NCI-H2196 treated with DMSO at 0.1 percent for 48 hours (cell line): ENCODE data around the gene TMEM141.
"Not testable (repeated sequence)": the region's sequence is repeated elsewhere in the genome, so short reads cannot be mapped to it uniquely, and the experiment has no call there.

Source experiments
- DNase-seq: peaks from one replicate; lab custom pipeline; 2025; ENCODE audit not compliant: unreplicated experiment; lab: John Stamatoyannopoulos, UW

TMEM141 gene

GRCh38 chr9:136831002-136831719, 40.0 kb downstream of the TMEM141 start:
- DNase-seq = no peak

DNA sequence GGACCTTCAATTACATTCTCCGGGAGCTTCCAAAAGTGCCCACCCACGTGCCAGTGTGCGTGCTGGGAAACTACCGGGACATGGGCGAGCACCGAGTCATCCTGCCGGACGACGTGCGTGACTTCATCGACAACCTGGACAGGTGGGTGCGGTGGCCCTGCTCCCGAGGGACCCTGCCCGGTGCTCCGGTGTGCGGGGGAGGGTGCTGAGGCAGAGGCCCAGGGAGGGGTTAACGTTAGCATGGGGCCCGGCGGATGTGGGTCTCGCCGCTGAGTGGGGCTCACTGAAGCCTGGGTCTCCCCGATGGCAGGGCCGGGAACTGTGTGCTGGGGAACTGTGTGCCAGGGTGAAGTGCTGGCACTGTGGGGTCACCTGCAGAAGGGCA, 40.6 kb downstream of the TMEM141 start:
- no peak for DNase-seq

GRCh38 chr9:136832581-136832980, 41.4 kb downstream of the TMEM141 start:
- no peak for DNase-seq

DNA sequence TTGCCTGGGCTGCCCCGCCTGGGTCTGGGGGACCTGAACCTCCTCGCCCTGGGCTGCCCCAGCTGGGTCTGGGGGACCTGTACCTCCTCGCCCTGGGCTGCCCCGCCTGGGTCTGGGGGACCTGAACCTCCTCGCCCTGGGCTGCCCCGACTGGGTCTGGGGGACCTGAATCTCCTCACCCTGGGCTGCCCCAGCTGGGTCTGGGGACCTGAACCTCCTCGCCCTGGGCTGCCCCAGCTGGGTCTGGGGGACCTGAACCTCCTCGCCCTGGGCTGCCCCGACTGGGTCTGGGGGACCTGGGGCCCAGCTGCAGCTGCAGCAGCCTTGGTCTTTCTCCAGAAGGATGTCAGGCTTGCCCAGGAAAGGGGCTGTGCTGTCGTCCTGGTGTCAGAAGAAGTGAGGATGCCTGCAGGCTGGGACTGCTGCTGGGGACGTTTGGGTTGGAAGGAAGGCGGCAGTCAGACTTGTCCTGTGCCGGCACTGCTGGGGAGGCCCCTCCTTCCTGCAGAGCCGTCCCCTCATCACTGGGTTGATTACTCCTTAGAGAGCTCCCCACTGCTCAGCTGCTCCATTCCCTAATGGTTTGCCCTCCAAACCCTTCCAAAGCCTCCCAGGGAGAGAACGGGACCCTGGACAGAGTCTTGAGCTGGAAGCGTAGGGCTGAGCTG, 42.4 kb downstream of the TMEM141 start:
- not testable (repeated sequence) for DNase-seq

DNA sequence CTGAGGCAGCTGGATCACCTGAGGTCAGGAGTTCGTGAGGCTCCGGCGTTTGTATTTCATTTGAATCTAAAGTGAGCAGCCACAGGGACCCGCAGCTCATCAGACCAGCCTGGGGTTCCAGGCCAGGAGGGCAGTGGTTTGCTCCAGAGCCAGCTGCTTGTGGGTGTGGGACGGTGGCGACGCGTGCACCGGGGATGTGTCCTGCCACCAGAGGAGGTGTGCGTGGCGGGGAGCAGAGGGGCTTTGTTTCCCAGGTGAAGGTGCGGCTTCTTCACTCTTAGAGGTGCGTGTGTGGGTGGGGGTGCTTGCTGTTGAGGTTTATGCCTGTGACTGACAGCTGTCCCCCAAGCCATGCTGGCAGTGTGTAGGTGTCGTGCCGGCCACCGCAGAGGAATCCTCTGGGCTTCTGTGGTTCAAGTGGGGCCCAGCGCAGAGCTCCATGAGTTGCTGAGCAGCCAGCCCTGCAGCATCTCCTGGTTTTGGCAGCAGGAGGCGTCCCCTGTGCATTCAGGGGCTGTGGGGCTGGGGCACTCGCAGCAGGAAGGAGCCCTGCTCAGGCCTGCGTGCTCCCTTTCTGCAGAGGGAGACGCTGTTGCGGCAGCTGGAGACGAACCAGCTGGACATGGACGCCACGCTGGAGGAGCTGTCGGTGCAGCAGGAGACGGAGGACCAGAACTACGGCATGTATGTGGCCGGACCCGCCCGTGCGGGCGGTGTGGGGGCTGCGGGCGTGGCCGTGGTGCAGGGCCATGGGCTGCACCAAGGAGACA, 44.2 kb downstream of the TMEM141 start:
- no peak for DNase-seq

DNA sequence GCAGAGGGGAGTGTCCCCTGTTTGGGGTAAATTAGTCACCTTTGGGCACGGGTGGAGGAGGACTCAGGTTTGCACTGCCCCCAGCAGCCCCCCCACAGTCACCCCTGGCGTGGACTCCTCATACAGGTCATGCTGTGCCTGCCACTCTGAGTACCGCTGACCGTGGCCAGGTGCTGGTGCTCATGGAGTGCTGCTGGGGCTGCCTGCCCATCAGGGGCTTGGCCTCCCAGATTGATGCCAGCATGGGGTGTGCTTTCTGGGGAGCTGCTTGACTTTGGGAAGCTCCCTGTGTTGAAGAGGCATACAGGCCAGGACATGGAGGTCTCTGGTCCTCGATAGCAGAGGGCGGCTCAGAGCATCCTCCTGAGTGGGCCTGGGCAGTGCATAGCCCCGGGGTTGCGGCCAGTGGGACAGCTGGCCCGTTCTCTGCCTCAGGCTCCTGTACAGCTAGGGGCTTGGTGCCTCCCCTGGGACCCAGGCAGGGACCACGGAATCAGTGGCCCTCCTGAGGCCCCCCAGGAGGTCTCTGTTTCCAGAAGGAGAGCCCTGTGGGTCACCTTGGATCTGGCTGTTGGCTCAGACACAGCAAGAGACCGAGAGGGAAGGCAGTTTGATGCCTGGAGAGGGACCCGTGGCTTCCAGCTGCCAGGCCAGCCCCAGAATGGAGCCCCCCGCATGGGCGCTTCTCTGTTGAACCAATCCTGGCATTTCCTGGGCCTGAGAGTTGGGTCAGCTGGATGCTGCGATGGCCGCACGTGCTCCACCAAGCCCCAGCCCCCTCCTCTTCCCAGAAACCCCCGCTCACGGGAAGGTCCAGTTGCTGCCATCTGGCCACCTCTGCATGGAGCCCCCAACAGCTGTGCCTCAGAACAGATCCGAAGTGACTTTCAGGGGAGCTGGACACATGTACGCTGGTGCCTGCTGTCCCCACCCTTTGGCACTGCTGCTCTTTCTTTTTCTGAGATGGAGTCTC, 45.1 kb downstream of the TMEM141 start:
- no peak for DNase-seq

GRCh38 chr9:136837146-136837855, 46.2 kb downstream of the TMEM141 start:
- no peak for DNase-seq

GRCh38 chr9:136837856-136838277, 46.7 kb downstream of the TMEM141 start:
- DNase-seq = not testable (repeated sequence)

GRCh38 chr9:136838314-136839228, 47.4 kb downstream of the TMEM141 start:
- no peak for DNase-seq

GRCh38 chr9:136839229-136840139, 48.3 kb downstream of the TMEM141 start:
- DNase-seq = no peak

- no peak for DNase-seq
These were observed 49.2 kb downstream of the TMEM141 start for GRCh38 chr9:136840140-136840876.

DNA sequence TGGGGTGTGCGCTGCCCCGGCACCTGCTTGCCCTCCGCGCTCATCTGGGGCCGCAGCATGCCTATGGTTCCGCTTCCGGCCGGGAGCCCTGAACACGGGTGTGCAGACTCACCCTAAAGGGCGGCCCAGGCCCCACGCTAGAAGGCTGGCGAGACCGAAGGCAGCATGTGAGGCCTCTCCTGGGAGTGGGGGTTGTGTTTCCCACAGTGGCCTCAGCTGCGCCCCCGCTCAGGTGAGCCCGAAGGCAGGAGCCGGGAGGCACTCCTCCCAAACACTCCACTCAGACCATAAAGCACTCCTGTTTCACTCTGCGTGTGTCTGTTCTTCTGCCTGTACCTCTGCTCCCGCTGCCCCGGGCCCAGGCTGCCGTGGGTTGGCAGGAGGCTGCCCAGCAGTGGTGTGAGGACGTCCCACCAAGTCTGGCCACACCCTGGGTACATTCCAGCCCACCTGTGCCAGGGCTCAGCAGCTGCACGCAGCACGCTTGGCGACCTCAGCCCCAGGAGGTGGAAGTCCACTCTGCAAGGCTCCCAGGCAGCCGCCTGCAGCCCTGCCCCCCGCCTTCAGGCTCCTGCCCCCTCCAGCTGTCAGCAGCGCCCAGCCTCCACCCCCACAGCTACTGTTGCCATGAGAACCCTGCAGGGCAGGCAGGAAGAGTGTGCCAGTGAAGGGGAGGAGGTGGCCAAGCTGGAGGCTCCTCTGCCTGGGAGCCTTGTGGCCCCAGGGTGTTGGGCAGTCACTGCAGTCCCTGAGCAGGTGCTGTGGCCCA, 49.9 kb downstream of the TMEM141 start:
- DNase-seq = peak; percentile 73

DNA sequence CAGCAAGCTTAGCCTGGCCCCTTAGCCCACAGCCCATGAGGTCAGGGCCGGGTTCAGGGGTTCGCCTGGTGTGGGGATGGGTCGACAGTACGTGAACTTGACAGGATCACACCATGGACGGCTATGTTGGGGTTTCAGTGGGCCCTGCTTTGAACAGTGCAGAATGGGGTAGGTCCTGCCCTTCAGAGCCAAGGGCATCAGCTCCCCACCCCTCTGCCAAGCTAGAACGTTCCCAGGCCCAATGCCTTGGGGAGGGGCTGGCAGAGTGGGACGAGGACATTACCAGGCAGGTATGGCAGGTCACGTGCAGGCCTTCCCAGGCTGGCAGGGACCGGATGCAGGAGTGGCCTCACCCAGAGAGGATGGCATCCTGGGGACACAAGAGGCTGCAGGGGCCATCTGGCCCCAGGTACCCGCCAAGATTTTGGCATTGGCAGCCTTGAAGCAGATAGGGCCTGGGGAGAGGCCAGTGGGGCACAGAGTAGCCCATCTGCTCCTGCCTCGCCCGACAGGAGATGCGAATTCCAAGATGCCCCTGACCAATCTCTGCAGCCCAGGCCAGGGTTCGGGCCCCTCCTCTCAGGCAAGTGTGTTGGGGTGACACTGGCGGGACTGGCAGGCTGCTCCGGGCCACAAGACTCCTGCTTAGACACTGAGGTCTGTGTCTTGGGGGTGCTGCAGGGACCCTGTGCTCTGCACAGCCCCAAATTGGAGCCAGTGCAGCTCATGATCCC, 50.7 kb downstream of the TMEM141 start:
- DNase-seq = peak; percentile 30

DNA sequence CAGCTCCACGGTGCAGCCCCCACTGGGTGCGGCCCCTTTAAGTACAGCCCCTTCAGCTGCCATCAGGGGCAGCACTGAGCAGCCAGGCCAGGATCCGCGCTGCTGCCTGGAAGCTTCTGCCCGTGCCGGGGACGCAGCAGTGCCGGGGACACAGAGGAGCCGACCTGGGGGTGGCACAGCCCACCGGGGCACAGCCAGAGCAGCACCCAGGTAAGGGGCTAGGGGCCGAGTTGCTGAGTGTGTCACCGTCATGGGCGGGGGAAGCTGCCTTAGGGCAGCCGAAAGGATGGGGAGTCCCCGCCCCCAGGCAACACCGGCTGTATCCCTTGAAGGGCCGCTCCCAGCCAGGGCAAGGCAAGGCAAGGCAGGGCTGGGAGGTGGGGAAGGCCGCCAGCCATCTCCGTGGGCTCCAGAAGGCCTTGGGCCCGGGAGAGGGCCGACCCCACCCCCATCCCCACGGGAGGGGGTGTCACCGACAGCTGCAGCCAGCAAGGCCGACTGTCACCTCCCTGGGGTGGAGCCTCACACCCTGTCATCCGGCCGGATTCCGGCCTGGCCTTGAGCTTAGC, 51.3 kb downstream of the TMEM141 start, which contains the start of gene AJM1:
AJM1 (plus strand) TSS at position 99 of the 569 bp plus-strand sequence. CDS start 1,937 bp downstream, outside the sequence.
- peak; percentile 36 for DNase-seq
